Measurements from ENCODE around the gene FANCF. TPM values are rescaled to one million over a fixed set of nuclear protein-coding genes. Genes with fewer than 3 reads are reported as not detected.

Gene FANCF
- total RNA-seq, 1 experiment from 2014 or later, result 23.0 TPM

- Mint-ChIP-seq H3K9me3 (no peaks in the 10 kb centered on the region), H3K27me3 (ENCODE audit: low read depth) (peaks cover 16% of the 10 kb centered on the region), H3K27ac (no peak overlapping the region), H3K36me3 (no peaks in the 10 kb centered on the region), H3K4me3 (no peak overlapping the region), H3K4me1 (peaks cover 20% of the 10 kb centered on the region)
- ChIA-PET POLR2A (no interaction called here), CTCF (interaction anchor here (0.6 to 2.0 kb wide), 7 partner anchors 14 to 159 kb away, joined by 3 to 7 read pairs (median 5); partner anchors contain the start of gene SVIP)
- ATAC-seq, result no peak
- no peak for DNase-seq (ENCODE audit: low spot score)
- TF ChIP-seq EMX1 (CRISPR knock-in tag; IDR thresholded peaks at IDR 0.05), result no peak
- TF ChIP-seq ZNF138 (CRISPR knock-in tag; conservative IDR thresholded peaks at IDR 0.05), result no peak
Measured at GRCh38 chr11:22670830-22671229, 45.2 kb upstream of the FANCF start.

GRCh38 chr11:22669368-22669767 lies 43.7 kb upstream of the FANCF start:
- DNase-seq (ENCODE audit: low spot score) (no peak), ATAC-seq (no peak)
- TF ChIP-seq IRF2 (CRISPR knock-in tag; IDR thresholded peaks at IDR 0.05; ENCODE audit: borderline replicate concordance, low read depth) (no peak), USF1 (CRISPR knock-in tag; IDR thresholded peaks at IDR 0.05) (no peak), HMGA2 (CRISPR knock-in tag; IDR thresholded peaks at IDR 0.05) (no peak)
- Mint-ChIP-seq H3K4me1 (peaks cover 22% of the 10 kb centered on the region), H3K9me3 (no peaks in the 10 kb centered on the region), H3K36me3 (no peaks in the 10 kb centered on the region), H3K27me3 (ENCODE audit: low read depth) (peaks cover 17% of the 10 kb centered on the region), H3K4me3 (no peak overlapping the region), H3K27ac (no peak overlapping the region)
- CTCF ChIA-PET, result interaction anchor here (2.0 kb wide), 1 partner anchor 12 kb away, joined by 6 read pairs; no protein-coding TSS in a partner anchor
- POLR2A ChIA-PET, result no interaction called here

- peaks cover 22% of the 10 kb centered on the region for H3K4me1 Mint-ChIP-seq
- peak overlapping the region; percentile 93 for H3K4me3 Mint-ChIP-seq
- no peaks in the 10 kb centered on the region for H3K9me3 Mint-ChIP-seq
- DNase-seq (ENCODE audit: low spot score) (no peak), ATAC-seq (no peak)
- peaks cover 17% of the 10 kb centered on the region for H3K27me3 Mint-ChIP-seq (ENCODE audit: low read depth)
- ChIA-PET CTCF (no interaction called here), POLR2A (no interaction called here)
- no peaks in the 10 kb centered on the region for H3K36me3 Mint-ChIP-seq
- TF ChIP-seq ZNF138 (CRISPR knock-in tag; conservative IDR thresholded peaks at IDR 0.05) (no peak), USF2 (CRISPR knock-in tag; IDR thresholded peaks at IDR 0.05) (no peak), FOXK1 (CRISPR knock-in tag; IDR thresholded peaks at IDR 0.05) (no peak), OVOL2 (CRISPR knock-in tag; IDR thresholded peaks at IDR 0.05; ENCODE audit: borderline replicate concordance) (no peak), EMX1 (CRISPR knock-in tag; IDR thresholded peaks at IDR 0.05) (no peak), ZNF263 (CRISPR knock-in tag; IDR thresholded peaks at IDR 0.05; ENCODE audit: low read depth) (no peak), NFATC4 (CRISPR knock-in tag; IDR thresholded peaks at IDR 0.05) (no peak), ZNF232 (CRISPR knock-in tag; IDR thresholded peaks at IDR 0.05) (no peak), IRF2 (CRISPR knock-in tag; IDR thresholded peaks at IDR 0.05; ENCODE audit: borderline replicate concordance, low read depth) (no peak), ZNF532 (CRISPR knock-in tag; IDR thresholded peaks at IDR 0.05; ENCODE audit: borderline replicate concordance) (no peak), ZNF396 (CRISPR knock-in tag; IDR thresholded peaks at IDR 0.05; ENCODE audit: borderline replicate concordance) (no peak), FOXP4 (CRISPR knock-in tag; IDR thresholded peaks at IDR 0.05) (no peak), ZMAT4 (CRISPR knock-in tag; IDR thresholded peaks at IDR 0.05) (no peak), CREM (CRISPR knock-in tag; IDR thresholded peaks at IDR 0.05) (no peak), AFF4 (CRISPR knock-in tag; IDR thresholded peaks at IDR 0.05; ENCODE audit: borderline replicate concordance) (no peak), ATF3 (CRISPR knock-in tag; conservative IDR thresholded peaks at IDR 0.05) (no peak)
- H3K27ac Mint-ChIP-seq, result no peak overlapping the region
Measured at GRCh38 chr11:22668005-22668796, 42.6 kb upstream of the FANCF start.
